Activated CD8-positive, alpha-beta memory T cell treated with anti-CD3 and anti-CD28 coated beads, Interleukin-2, amount 50 U/mL, for 1 hour (primary cell): Measurements from ENCODE around the gene ANO9.
"Not testable (repeated sequence)": the region's sequence is repeated elsewhere in the genome, so short reads cannot be mapped to it uniquely, and the experiment has no call there.

ENCODE experiments used
- DNase-seq: peaks from one replicate; pipeline ENCODE4 v3.0.0-alpha.2; 2020; ENCODE audit errors: extremely low read depth

The ANO9 gene

GRCh38 chr11:416051-416756 is 25.6 kb downstream of the ANO9 start:
- no peak for DNase-seq

DNA sequence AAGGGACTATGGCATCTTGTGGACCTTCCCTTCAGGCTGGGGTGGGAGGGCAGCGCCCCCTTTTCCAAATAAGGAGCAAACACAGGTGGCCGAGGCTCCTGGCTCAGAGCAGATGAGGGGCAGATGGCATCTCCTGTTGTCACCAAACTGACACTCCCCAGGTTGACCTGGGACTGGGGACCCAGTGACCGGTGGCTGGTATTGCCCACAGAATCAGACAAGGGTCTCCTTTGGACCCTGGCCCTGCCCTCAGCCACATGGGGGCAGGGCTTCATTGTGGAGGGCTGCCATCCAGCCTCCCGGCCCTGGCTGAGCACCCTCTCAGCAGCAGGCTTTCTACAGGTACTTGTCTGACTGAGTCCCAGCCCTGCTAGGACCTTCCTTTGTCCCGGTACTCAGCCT is 26.2 kb downstream of the ANO9 start:
- no peak for DNase-seq

GRCh38 chr11:414318-414857 is 27.4 kb downstream of the ANO9 start:
- no peak for DNase-seq

DNA sequence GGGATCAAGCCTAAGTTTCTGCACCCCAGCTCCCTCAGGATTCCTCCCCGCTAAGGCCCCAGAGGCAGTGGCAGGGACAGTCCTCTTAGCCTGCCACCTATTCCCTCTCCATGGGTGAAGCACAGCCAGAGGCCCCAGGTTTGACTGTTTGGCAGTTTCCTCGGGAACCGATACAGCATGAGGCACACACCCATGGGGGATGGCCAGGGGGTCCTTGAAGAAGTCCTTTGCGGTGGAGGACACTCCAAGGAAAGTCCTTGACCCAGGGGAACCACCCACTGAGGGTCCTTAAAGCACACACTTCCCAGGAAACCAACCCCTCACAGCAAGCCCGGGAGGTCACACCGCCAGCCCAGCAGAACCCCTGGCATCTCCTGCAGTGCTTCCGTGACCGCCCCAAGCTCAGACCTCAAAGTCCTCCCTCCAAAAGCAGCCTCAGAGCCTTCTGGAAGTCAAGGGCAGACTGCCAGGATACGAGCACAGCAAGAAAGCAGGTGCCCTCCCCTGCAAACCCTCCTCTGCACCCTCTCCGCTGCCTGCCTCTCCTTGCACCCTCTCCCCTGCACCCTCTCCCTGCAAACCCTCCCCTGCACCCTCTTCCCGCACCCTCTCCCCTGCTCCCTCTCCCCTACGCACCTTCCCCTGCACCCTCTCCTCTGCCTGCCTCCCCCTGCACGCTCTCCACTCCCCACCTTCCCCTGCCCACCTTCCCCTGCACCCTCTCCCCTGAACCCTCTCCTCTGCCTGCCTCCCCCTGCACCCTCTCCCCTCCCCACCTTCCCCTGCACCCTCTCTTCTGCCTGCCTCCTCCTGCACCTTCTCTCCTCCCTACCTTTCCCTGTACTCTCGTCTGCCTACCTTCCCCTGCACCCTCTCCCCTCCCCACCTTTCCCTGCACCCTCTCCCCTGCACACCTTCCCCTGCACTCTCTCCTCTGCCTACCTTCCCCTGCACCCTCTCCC is 28.4 kb downstream of the ANO9 start:
- DNase-seq = no peak

GRCh38 chr11:412641-413119 is 29.1 kb downstream of the ANO9 start:
- no peak for DNase-seq

DNA sequence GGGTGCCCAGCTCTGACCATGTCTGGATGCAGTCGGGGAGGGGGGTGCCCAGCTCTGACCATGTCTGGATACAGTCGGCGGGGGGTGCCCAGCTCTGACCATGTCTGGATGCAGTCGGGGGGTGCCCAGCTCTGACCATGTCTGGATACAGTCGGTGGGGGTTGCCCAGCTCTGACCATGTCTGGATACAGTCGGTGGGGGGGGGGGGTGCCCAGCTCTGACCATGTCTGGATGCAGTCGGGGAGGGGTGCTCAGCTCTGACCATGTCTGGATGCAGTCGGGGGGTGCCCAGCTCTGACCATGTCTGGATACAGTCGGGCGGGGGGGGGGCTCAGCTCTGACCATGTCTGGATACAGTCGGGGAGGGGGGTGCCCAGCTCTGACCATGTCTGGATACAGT is 30.3 kb downstream of the ANO9 start:
- DNase-seq = not testable (repeated sequence)

- not testable (repeated sequence) for DNase-seq
These were observed 31.1 kb downstream of the ANO9 start for GRCh38 chr11:410711-411110.

GRCh38 chr11:409600-410483 is 32.0 kb downstream of the ANO9 start:
- no peak for DNase-seq

GRCh38 chr11:409008-409599 is 32.7 kb downstream of the ANO9 start:
- DNase-seq = no peak

DNA sequence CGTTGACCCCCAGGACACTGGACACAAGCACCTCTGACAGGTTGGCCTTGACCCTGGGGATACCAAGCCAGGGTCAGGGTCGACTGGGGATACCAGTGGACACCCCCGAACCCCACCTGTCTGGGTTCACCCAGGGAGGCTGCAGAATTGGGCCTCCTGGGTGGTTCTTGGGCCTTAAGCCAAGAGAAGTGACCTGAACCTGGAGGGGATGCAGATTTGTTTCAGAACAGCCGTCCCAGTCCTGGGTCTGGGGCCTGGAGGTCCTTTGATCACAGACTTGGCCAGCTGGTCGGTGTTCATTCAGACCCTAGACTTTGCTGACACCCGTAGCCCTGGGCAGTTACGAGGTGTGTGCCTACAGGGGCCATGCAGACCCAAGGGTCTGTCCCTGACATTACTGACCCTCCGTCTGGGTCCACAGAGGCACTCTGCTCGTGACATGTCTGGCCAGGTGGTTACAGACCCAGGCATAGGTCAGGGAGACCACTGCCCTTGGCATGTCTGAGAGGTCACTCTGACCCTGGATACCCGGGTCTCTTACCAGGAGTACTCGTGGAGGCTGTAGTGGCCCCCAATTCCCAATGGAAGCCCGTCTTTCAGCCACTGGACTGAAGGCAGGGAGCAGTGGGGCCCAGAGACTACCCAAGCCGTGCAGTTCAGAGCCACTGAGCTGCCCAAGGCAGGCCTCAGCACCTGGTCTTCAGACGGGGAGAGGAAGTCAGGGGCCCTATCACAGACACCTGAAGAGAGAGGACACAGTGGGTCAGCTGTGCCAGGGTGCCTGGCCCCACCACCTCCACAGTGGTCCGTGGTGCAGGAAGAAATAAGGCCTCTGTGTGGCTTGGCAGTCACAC is 33.4 kb downstream of the ANO9 start:
- no peak for DNase-seq

DNA sequence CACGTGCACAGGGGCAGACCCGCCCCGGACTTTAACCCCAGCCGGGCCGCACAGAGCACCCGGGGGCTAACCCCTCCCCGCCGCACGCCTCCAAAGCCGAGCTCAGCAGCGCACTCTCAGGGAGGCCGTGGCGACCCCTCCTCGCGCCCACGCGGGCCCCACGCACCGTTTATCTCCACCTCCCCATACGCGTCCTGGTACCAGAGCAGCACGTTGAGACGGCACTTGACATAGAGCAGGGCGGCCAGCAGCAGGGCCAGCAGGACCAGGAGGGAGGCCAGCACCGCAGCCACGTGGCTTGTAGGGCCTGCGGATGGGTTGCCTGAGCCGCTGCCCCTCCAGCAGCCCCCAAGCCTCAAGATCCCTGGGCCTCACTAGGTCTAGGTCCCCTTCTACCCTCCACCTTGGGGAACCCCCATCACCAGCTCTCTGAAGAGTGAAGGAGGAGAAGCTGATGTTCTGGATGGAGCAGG is 34.1 kb downstream of the ANO9 start:
- DNase-seq = no peak

- DNase-seq = peak; percentile 88
These were observed 34.8 kb downstream of the ANO9 start for GRCh38 chr11:406796-407650.

- DNase-seq = no peak
These were observed 35.6 kb downstream of the ANO9 start for GRCh38 chr11:405954-406795.

GRCh38 chr11:405323-405953 is 36.4 kb downstream of the ANO9 start:
- DNase-seq = no peak

DNA sequence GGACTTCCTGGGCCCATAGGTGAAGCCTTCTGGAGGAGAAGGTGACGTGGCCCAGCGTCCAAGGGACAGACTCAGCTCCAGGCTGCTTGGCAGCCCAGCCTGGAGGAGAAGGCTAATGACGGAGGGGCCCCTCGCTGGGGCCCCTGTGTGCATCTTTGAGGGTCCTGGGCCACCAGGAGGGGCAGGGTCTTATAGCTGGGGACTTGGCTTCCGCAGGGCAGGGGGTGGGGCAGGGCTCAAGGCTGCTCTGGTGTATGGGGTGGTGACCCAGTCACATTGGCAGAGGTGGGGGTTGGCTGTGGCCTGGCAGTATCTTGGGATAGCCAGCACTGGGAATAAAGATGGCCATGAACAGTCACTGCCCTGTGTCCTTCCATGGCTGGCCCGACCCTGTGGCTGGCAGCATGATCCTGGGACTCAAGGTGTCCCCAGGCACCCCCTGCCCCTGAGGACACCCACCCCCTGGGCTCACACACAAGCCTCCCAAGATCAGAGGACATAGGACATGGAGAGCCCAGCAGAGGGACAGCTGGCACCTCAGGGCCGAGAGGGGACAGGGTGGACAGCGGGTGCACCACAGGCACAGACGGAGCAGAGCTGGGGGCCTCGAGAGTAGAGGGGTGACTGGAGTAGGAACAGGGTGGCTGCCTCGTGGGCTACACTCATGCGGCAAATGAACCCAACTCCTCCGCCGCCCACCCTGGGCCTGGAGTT is 37.1 kb downstream of the ANO9 start:
- no peak for DNase-seq

GRCh38 chr11:403761-404431 is 37.9 kb downstream of the ANO9 start:
- no peak for DNase-seq
